Liver (tissue), 9 donors: ENCODE results near the gene SCAP. TPM values are rescaled to one million over a fixed set of nuclear protein-coding genes. Genes with fewer than 3 reads are reported as not detected.
"Not testable (repeated sequence)": the region's sequence is repeated elsewhere in the genome, so short reads cannot be mapped to it uniquely, and the experiment has no call there.

Source experiments
- DNase-seq: peaks from one replicate; pipeline ENCODE4 v3.0.0-alpha.2; 2017; ENCODE audit warnings: low spot score
- H3K27ac ChIP-seq, 2 donors: one replicate each; pipeline ENCODE4 v1.7.0; 2013; ENCODE audit warnings: inconsistent platforms in 2 of 2, low read length in 2 of 2, control low read depth in 1 of 2, low read depth in 1 of 2, mild to moderate bottlenecking in 1 of 2
- H3K27me3 ChIP-seq, 4 donors: one replicate each; pipeline versions ENCODE4 v1.6.1 to v1.7.0; 2013; ENCODE audit warnings: low read length in 3 of 4, inconsistent platforms in 1 of 4, mild to moderate bottlenecking in 1 of 4, moderate library complexity in 1 of 4; ENCODE audit not compliant: control insufficient read depth in 4 of 4, insufficient read depth in 4 of 4
- H3K36me3 ChIP-seq, 4 donors: one replicate each; pipeline versions ENCODE4 v1.6.1 to v1.7.0; 2013; ENCODE audit warnings: low read length in 3 of 4, mild to moderate bottlenecking in 3 of 4, low read depth in 1 of 4, moderate library complexity in 1 of 4; ENCODE audit not compliant: control insufficient read depth in 4 of 4, insufficient read depth in 3 of 4
- H3K4me1 ChIP-seq, 4 donors: one replicate each; pipeline versions ENCODE4 v1.6.1 to v1.7.0; 2013; ENCODE audit warnings: low read length in 3 of 4, mild to moderate bottlenecking in 3 of 4, moderate library complexity in 1 of 4; ENCODE audit not compliant: control insufficient read depth in 4 of 4, insufficient read depth in 4 of 4
- H3K4me3 ChIP-seq, 3 donors: one replicate each; pipeline versions ENCODE4 v1.6.1 to v1.7.0; 2013; ENCODE audit warnings: low read length in 3 of 3, control low read depth in 1 of 3, low read depth in 1 of 3, mild to moderate bottlenecking in 1 of 3
- H3K9ac ChIP-seq, 2 donors: one replicate each; pipeline ENCODE4 v1.7.0; 2013; ENCODE audit warnings: low read length in 2 of 2, mild to moderate bottlenecking in 2 of 2, moderate library complexity in 2 of 2, control low read depth in 1 of 2, low read depth in 1 of 2
- H3K9me3 ChIP-seq, 4 donors: one replicate each; pipeline versions ENCODE4 v1.6.1 to v1.7.0; 2013; ENCODE audit warnings: low read length in 3 of 4; ENCODE audit not compliant: control insufficient read depth in 4 of 4
- CTCF ChIP-seq: fragments of 150-350 bp; IDR thresholded peaks from 2 replicates; pipeline ENCODE4 v1.5.1; 2017; ENCODE audit warnings: improper control_type of control experiment, low read depth, low read length; ENCODE audit not compliant: missing input control
- FOXA1 ChIP-seq: IDR thresholded peaks from 2 replicates; pipeline ENCODE4 v1.6.1; 2016; ENCODE audit warnings: antibody characterized with exemption
- FOXA2 ChIP-seq: IDR thresholded peaks from 2 replicates; pipeline ENCODE4 v1.6.1; 2016; ENCODE audit warnings: antibody characterized with exemption
- GABPA ChIP-seq, 2 donors: IDR thresholded peaks in 1 of 2; conservative IDR thresholded peaks in 1 of 2; 2 replicates each; pipeline ENCODE4 v1.6.1; 2016; ENCODE audit warnings: antibody characterized with exemption in 2 of 2, mild to moderate bottlenecking in 1 of 2, moderate library complexity in 1 of 2
- HNF4A ChIP-seq, 2 donors: conservative IDR thresholded peaks; 2 replicates each; pipeline ENCODE4 v1.6.1; 2016; ENCODE audit warnings: antibody characterized with exemption in 2 of 2, mild to moderate bottlenecking in 2 of 2
- HNF4G ChIP-seq: IDR thresholded peaks from 2 replicates; pipeline ENCODE4 v1.6.1; 2016; ENCODE audit warnings: antibody characterized with exemption
- JUND ChIP-seq, 2 donors: IDR thresholded peaks; 2 replicates each; pipeline ENCODE4 v1.6.1; 2016; ENCODE audit warnings: antibody characterized with exemption in 2 of 2
- RAD21 ChIP-seq, 2 donors: IDR thresholded peaks; 2 replicates each; pipeline ENCODE4 v1.6.1; 2016; ENCODE audit warnings: antibody characterized with exemption in 2 of 2, mild to moderate bottlenecking in 2 of 2
- RXRA ChIP-seq, 2 donors: IDR thresholded peaks; 2 replicates each; pipeline ENCODE4 v1.6.1; 2017 to 2018; ENCODE audit warnings: antibody characterized with exemption in 2 of 2, mild to moderate bottlenecking in 1 of 2
- YY1 ChIP-seq: IDR thresholded peaks from 2 replicates; pipeline ENCODE4 v1.6.1; 2016; ENCODE audit warnings: antibody characterized with exemption, mild to moderate bottlenecking
- WGBS: extraction: QIAGEN DNeasy Blood & Tissue Kit; methylation state at CpG from one replicate; pipeline ENCODE4 v1.1.7; 2013; 5-methylcytosine and 5-hydroxymethylcytosine counted together
- polyA plus RNA-seq, 2 donors: library from polyadenylated mRNA; stranded (reverse) in 1 of 2; unstranded in 1 of 2; fragments of 200-250 nt in 1 of 2; fragments of >200 nt in 1 of 2; fragmentation: Nextera tagmentation in 1 of 2; extraction: Ambion mirVana in 1 of 2; gene quantifications; one replicate each; pipeline versions ENCODE4 v1.2.1 to v1.2.3, GENCODE V29; 2013 to 2015
- total RNA-seq, 2 donors: library from RNA; depleted of rRNA; stranded (reverse); fragments of >200 nt; gene quantifications; one replicate each; pipeline ENCODE4 v1.2.3, GENCODE V29; 2014
- TF ChIP-seq, protein P1 (sequence below): IDR thresholded peaks from 2 replicates; pipeline ENCODE4 v1.6.1; 2016; ENCODE audit warnings: antibody characterized with exemption, mild to moderate bottlenecking
- donor health status: healthy.
- donor health status: healthy.
- donor health status: healthy.
- donor health status: healthy.
- donor health status: healthy.

SCAP gene
- total and polyA plus RNA-seq, 4 donors = 25.9 to 84.8 (median 59.3) TPM

- peak overlapping the region in 1 of 3 donors; percentile 7 for H3K4me3 ChIP-seq
- 34% methylated on average over 3 of the region's 3 CpGs for WGBS
- H3K27me3 ChIP-seq = no peaks in the 10 kb centered on the region
- no peak for DNase-seq
- TF ChIP-seq RAD21 (IDR thresholded peaks at IDR 0.05) (no peak), FOXA2 (no peak), FOXA1 (no peak), CTCF (no peak)
- peak overlapping the region; percentile 25 to 28 for H3K27ac ChIP-seq
- H3K36me3 ChIP-seq = peaks cover 0 to 1% (median 0%) of the 10 kb centered on the region in 4 donors
- H3K4me1 ChIP-seq = peaks cover 9 to 36% (median 18%) of the 10 kb centered on the region in 4 donors
- no peak overlapping the region for H3K9ac ChIP-seq
- no peaks in the 10 kb centered on the region for H3K9me3 ChIP-seq
Measured at GRCh38 chr3:47473391-47473790, 2.4 kb downstream of the SCAP start.

DNA sequence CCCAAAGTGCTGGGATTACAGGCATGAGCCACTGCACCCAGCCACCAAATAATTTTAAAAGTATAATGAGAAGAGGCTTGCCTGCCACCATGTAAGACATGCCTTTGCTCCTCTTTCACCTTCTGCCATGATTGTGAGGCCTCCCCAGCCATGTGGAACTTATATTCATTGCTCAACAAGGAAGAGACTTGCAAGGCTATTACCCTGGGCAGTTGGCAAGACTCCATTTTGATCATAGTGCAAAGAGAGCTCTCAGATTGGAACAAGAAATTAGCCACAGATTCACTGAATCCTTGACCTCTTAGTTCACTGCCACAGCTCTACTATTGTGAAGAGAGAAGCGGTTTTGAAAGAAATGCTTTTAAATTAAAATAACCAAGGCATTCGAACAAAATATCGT lies 6.1 kb downstream of the SCAP start:
- Histone ChIP-seq H3K9ac (no peak overlapping the region), H3K4me1 (peaks cover 8 to 23% (median 10%) of the 10 kb centered on the region in 4 donors), H3K36me3 (peaks cover 0 to 3% (median 1%) of the 10 kb centered on the region in 4 donors), H3K27ac (no peak overlapping the region), H3K4me3 (no peak overlapping the region), H3K27me3 (no peaks in the 10 kb centered on the region), H3K9me3 (no peaks in the 10 kb centered on the region)
- WGBS = 86% methylated on average over 3 of the region's 3 CpGs
- TF ChIP-seq YY1 = no peak
- TF ChIP-seq JUND (IDR thresholded peaks at IDR 0.05) = no peak
- TF ChIP-seq HNF4A (conservative IDR thresholded peaks at IDR 0.05) = peak; percentile 26 to 50
- TF ChIP-seq RXRA (IDR thresholded peaks at IDR 0.05) = peak in 1 of 2 donors; percentile 40
- TF ChIP-seq HNF4G = no peak
- no peak for TF ChIP-seq GABPA (IDR thresholded peaks at IDR 0.05 in 1 of 2, conservative IDR thresholded peaks at IDR 0.05 in 1 of 2)
- TF ChIP-seq FOXA1 = no peak
- TF ChIP-seq, protein P1, sequence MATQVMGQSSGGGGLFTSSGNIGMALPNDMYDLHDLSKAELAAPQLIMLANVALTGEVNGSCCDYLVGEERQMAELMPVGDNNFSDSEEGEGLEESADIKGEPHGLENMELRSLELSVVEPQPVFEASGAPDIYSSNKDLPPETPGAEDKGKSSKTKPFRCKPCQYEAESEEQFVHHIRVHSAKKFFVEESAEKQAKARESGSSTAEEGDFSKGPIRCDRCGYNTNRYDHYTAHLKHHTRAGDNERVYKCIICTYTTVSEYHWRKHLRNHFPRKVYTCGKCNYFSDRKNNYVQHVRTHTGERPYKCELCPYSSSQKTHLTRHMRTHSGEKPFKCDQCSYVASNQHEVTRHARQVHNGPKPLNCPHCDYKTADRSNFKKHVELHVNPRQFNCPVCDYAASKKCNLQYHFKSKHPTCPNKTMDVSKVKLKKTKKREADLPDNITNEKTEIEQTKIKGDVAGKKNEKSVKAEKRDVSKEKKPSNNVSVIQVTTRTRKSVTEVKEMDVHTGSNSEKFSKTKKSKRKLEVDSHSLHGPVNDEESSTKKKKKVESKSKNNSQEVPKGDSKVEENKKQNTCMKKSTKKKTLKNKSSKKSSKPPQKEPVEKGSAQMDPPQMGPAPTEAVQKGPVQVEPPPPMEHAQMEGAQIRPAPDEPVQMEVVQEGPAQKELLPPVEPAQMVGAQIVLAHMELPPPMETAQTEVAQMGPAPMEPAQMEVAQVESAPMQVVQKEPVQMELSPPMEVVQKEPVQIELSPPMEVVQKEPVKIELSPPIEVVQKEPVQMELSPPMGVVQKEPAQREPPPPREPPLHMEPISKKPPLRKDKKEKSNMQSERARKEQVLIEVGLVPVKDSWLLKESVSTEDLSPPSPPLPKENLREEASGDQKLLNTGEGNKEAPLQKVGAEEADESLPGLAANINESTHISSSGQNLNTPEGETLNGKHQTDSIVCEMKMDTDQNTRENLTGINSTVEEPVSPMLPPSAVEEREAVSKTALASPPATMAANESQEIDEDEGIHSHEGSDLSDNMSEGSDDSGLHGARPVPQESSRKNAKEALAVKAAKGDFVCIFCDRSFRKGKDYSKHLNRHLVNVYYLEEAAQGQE = no peak
- no peak for DNase-seq

- H3K27ac ChIP-seq, H3K36me3 ChIP-seq, H3K4me3 ChIP-seq, H3K9ac ChIP-seq, DNase-seq, H3K27me3 ChIP-seq, H3K9me3 ChIP-seq: not testable (repeated sequence)
- 96% methylated on average over 1 of the region's 1 CpG for WGBS
- H3K4me1 ChIP-seq = peaks cover 2 to 14% (median 6%) of the 10 kb centered on the region in 4 donors
Measured at GRCh38 chr3:47468315-47468714, 7.4 kb downstream of the SCAP start.
